GM12892 (cell line): ENCODE results near the gene DLGAP1.

Experiments used
- DNase-seq: peaks from one replicate; pipeline ENCODE4 v3.0.0; 2011; ENCODE audit not compliant: insufficient read length
- FAIRE-seq: peaks from 2 replicates; lab custom pipeline; 2011; peaks lifted over from hg19 to GRCh38; lab: Jason Lieb, UNC
- POLR2A ChIP-seq: IDR thresholded peaks from 2 replicates; pipeline ENCODE4 v1.6.1; 2011; ENCODE audit warnings: low read depth, low read length, control low read depth
- POLR2AphosphoS5 ChIP-seq: IDR thresholded peaks from 2 replicates; pipeline ENCODE4 v1.6.1; 2011; ENCODE audit warnings: low read depth, low read length, control low read depth
- TAF1 ChIP-seq: IDR thresholded peaks from 2 replicates; pipeline ENCODE4 v1.6.1; 2011; ENCODE audit warnings: low read depth, mild to moderate bottlenecking, control low read depth, low read length, borderline replicate concordance

DLGAP1 gene

DNA sequence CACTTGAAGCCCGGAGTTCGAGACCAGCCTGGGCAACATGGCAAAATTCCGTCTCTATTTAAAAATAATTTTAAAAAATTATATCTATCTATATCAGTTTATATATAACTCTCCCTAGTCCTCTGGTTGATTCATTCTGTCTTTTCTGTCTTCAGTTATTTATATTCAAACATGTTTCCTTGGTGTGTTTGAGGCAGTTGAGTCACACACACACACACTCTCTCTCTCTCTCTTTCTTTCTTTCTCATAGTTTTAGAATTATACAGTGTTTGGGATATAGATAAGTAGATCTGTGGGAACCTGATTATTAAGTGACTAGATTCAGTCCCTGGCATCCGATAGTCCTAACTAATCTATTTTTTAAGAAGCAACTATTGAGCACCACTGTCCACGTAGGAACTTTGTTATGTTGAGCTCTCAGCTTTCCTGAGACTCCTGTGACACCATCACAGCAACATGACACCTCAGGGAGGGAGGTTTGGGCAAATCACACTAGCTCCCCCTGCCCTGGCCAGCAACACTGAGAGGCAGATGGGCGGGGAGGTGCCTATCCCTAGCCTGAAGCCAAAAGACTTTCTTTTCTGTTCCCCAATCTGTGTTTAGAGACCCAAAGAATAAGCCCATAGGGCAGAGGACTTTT lies 482.7 kb downstream of the DLGAP1 start:
- DNase-seq: no peak
- FAIRE-seq: no peak
- TF ChIP-seq POLR2A (no peak), TAF1 (no peak), POLR2AphosphoS5 (no peak)

DNA sequence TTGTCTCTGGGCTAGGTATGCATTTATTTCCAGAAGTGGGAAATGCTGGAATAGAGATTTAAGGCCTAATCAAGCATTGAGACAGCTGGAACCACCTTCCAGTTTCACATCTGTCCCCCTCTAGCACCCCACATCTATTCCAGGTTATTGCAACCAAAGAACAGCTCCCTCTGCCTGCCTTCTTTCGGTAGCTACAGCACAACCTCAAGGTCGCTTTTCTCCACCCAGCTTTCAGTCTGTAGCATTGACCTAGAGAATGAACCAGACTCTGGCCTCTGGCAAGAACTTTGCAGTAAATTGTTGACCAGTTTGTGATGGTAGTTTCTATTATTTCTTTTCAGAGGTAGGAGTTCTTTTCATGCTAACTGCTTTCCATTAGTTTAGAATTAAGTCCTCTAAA lies 484.2 kb downstream of the DLGAP1 start:
- TF ChIP-seq TAF1: no peak
- no peak for TF ChIP-seq POLR2A
- no peak for DNase-seq
- FAIRE-seq: no peak

DNA sequence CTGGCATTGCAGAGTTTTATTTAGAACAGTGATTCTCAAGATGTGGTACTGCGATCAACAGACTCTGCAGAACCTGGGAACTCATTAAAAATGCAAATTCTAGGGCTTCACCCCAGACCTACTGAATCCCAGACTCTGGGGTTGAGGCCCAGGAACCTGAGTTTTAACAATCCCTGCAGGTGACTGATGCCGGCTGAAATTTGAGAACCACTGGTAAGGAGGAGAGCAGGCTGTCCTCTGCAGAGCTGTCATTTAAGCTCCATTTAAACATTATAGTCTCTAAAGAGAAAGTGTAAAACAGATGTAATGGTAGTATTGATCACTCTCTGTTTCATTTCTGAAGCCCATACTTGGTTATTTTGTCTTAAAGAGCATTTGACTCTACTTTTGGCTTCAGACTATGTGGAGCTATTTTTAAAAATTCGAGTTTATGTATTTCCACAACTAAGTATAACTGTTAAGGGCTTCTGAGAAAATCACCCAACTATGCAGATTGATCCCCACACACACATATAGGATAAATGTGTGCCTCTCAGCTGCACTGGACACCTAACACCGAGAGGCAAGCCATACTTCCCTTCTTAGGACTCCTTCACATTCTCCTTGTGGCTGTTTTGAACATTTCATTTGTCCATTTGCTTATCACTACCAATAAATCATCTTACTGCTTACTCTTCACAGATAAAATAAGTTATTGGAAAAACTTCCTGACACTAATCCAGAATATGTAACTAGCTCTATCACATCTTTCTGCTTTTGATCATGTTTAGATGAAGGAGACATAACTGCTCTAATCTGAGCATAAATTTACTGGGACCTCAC lies 487.5 kb downstream of the DLGAP1 start:
- TF ChIP-seq TAF1 (no peak), POLR2A (no peak), POLR2AphosphoS5 (no peak)
- DNase-seq: no peak
- no peak for FAIRE-seq

DNA sequence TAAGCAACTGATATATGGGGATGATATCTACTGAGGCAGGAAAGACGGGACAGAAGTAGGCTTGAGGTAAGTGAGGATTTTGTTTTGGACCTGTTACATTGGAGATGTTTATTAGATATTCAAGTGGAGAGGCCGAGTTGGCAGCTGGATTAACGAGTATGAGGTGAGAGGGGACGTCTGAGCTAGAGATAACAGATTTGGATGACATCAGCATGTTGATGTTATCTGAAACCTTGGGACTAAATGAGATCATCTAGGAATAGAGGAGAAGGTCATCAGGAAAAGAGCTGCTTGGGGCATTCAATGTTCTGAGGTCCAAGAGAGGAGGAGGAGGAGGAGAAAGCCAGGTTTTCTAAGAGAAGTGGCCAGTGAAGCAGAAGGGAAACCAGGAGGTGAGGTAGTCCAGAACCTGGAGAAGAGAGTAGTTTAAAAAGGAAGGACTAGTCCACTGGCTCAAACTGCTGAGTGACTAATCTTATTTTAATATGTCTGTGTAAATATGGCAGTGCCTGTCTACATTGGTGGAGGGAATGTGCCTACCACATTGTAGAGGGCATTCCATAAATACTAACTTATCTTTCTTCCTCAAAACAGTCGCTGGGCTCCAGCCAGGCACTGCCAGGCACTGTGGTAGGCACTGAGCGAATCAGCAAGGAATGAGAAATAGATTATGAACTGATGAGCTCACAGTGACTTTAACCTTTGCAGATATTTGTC lies 488.3 kb downstream of the DLGAP1 start:
- DNase-seq: no peak
- TF ChIP-seq POLR2A (no peak), TAF1 (no peak), POLR2AphosphoS5 (no peak)
- FAIRE-seq: no peak

DNA sequence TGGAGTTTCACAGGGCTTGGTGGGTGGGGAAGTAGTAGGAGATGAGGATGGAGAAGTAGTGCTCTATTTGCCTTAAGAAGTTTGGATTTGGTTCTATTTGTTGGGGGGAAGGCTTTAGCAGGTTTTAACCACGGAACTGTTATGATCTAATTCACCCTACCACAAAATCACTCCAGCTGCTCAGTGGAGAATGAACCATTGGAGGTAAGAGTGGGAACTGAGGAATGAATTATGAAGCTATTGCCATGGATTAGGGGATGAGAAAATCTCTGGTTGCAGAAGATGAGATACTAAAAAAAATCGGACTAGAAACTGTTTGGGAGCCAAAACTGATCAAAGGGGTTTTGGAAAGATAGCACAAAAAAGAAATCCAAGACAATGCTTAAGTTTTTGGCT lies 488.9 kb downstream of the DLGAP1 start:
- TF ChIP-seq TAF1: no peak
- TF ChIP-seq POLR2A: no peak
- TF ChIP-seq POLR2AphosphoS5: no peak
- no peak for FAIRE-seq
- DNase-seq: no peak

DNA sequence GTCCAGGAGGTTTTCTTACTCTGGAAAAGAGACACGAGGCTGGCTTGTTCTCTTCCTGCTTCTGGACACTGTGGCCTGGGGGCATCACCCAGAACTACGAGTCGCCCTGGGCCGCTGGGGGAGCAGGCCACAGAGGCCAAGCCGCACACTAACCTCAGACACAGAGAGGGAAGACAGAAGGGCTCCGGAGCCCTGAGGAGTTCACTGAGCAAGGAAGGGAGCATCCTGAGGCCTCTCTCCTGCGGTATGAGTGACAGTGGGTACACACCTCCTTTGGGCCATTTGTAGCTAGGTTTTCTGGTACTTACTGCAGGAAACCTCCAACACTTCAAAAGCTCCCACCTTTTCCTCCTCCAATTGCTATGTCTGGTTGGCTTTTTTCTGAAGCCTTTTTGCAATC lies 494.1 kb downstream of the DLGAP1 start:
- no peak for DNase-seq
- no peak for FAIRE-seq
- TF ChIP-seq POLR2A (no peak), TAF1 (no peak), POLR2AphosphoS5 (no peak)

DNA sequence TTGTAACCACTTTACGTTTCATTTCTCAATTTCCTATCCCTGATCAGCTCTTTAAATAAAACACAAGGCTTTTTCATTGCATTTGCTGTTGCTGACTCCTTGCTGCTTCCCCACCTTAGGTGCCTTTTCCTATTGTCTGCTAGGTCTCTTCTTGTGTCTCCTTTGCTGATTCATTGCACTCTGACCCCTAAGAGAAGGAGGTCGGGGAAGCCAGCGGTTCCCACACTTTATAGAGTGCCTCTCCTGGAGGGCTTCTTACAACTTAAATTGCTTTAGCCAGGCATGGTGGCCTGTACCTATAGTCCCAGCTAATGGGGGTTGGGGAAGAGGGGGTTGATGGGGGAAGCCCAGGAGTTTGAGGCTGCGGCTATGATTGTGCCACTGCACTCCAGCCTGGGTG lies 495.0 kb downstream of the DLGAP1 start:
- no peak for DNase-seq
- TF ChIP-seq POLR2AphosphoS5 (no peak), TAF1 (no peak), POLR2A (no peak)
- FAIRE-seq: no peak

DNA sequence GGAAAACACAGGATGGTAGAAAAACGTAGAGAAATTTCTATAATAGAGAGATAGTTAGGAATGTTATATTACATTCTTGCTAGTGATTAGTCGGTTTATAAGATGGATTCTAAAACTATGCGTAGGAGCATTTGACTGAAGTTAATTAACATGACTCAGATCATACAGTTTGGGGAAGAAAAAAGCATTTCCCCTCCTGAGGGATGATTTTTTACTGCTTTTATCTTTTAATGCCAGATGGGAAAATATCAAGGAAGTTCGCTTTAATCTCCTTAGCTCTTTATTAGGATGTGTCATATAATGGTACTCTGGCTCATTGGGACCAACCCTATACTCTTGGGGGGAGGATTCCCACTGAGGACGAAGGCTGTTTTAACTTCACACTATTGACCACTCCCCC lies 503.1 kb downstream of the DLGAP1 start:
- DNase-seq (no peak), FAIRE-seq (no peak)
- TF ChIP-seq POLR2A: no peak
- TF ChIP-seq POLR2AphosphoS5: no peak
- no peak for TF ChIP-seq TAF1

DNA sequence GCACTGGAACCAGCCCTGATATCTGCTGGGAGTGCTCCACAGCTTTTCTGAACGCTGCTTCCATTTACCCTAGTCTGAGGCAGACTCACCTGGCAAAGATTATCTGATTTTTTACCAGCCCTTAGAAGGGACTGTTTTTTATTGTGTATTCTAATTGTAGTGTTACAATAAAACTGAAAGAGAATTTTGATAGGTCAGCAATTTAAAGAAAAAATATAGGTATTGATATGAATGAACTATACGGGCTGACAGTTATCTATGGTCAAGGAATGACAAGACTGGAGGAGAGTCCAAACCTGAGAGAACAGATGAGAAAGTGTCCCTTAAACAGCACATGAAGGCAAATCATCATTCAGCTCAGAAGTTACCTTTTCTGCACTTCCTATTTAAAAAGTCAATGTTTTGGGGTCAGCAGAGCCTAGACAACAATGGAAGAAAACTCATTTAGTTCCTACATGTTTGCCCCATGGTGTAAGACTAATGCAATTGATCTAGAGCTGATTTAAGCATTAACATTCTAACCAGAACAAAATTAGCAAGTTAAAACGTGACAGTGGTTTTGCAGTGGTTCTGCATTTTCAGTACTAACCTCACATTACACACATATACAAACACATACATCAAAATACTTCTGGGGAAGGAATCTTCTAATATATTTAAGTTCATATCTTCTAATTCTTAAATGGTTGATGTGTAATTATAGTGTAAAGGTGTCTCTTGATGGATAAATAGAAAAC lies 504.3 kb downstream of the DLGAP1 start:
- TF ChIP-seq POLR2A: no peak
- TF ChIP-seq POLR2AphosphoS5: no peak
- no peak for TF ChIP-seq TAF1
- DNase-seq (no peak), FAIRE-seq (no peak)

DNA sequence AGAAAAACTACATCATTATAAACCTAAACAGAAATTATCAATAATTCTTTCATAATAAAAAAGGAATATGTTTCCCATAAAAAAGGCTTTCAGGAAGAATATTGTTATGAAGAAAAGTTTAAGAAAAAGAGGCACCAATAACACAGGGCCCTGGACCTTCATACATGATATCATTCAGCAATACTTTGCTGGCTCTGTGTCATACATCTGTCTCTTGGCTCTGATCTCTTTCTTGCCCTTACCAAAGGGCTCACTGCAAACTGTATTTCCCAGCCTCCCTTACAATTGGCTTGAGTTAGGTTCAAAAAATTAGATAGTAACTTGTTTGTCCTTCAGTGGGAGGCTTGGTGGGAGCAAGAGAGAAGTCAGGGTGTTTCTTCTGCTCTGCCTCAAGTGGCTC lies 506.1 kb downstream of the DLGAP1 start:
- TF ChIP-seq POLR2A: no peak
- TF ChIP-seq POLR2AphosphoS5: no peak
- TF ChIP-seq TAF1: no peak
- DNase-seq (no peak), FAIRE-seq (no peak)

DNA sequence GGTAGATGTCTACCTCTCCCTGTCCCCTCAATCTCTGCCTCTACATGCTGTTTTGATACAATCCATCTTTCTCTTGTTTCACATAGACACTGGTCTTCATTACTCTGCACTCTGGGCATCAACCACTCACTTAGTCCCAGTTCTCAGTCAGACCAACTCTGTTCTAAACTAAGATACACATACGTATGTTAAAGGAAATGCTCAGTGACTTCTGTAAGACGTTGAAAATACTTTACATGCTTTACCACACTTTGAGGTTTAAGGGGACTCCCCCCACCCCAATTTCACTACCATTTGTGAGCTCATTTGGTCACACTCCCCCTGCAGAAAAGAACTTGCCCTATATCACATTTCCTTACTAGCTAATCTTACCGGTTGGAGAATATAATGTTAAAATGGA lies 507.7 kb downstream of the DLGAP1 start:
- TF ChIP-seq POLR2A: no peak
- DNase-seq (no peak), FAIRE-seq (no peak)
